Measurements from ENCODE around the gene CHFR.
"Not testable (repeated sequence)": the region's sequence is repeated elsewhere in the genome, so short reads cannot be mapped to it uniquely, and the experiment has no call there.

Gene CHFR

GRCh38 chr12:132807295-132808092 lies 79.9 kb downstream of the CHFR start:
- no peak for FAIRE-seq

- FAIRE-seq = no peak
Measured at GRCh38 chr12:132806857-132807256, 80.5 kb downstream of the CHFR start.

- FAIRE-seq = no peak
Measured at GRCh38 chr12:132804426-132804861, 83.0 kb downstream of the CHFR start.

- FAIRE-seq = no peak
Measured at GRCh38 chr12:132803888-132804287, 83.5 kb downstream of the CHFR start.

GRCh38 chr12:132803125-132803524 lies 84.3 kb downstream of the CHFR start:
- no peak for FAIRE-seq

GRCh38 chr12:132801741-132802140 lies 85.7 kb downstream of the CHFR start:
- no peak for FAIRE-seq

- no peak for FAIRE-seq
Measured at GRCh38 chr12:132798836-132799235, 88.6 kb downstream of the CHFR start.

- FAIRE-seq = no peak
Measured at GRCh38 chr12:132797820-132798570, 89.4 kb downstream of the CHFR start.

GRCh38 chr12:132795847-132796246 lies 91.6 kb downstream of the CHFR start:
- no peak for FAIRE-seq

GRCh38 chr12:132791940-132792339 lies 95.5 kb downstream of the CHFR start:
- FAIRE-seq = not testable (repeated sequence)

- no peak for FAIRE-seq
Measured at GRCh38 chr12:132789099-132789471, 98.3 kb downstream of the CHFR start.

GRCh38 chr12:132788375-132789098 lies 98.9 kb downstream of the CHFR start:
- no peak for FAIRE-seq

- FAIRE-seq = no peak
Measured at GRCh38 chr12:132787877-132788276, 99.5 kb downstream of the CHFR start.

GRCh38 chr12:132786192-132786591 lies 101.2 kb downstream of the CHFR start:
- no peak for FAIRE-seq

GRCh38 chr12:132784580-132784979 lies 102.8 kb downstream of the CHFR start:
- FAIRE-seq = no peak

- FAIRE-seq = no peak
Measured at GRCh38 chr12:132783917-132784531, 103.4 kb downstream of the CHFR start.

Data from TTC549 (cell line).